Trophoblast cell (in vitro differentiated cells and primary cell): Measurements from ENCODE around the gene MT4.
A peak's percentile ranks its signal among the peaks of the same experiment; 100 is the strongest.

ENCODE experiments used
- DNase-seq, 2 donors: peaks; one replicate each; pipeline ENCODE4 v3.0.0-alpha.2; 2016
- H2AFZ ChIP-seq: 2 replicates; pipeline ENCODE4 v1.6.1; 2013; ENCODE audit warnings: low read length, moderate library complexity, mild to moderate bottlenecking; ENCODE audit not compliant: insufficient read depth, poor library complexity
- H2AK5ac ChIP-seq: 2 replicates; pipeline ENCODE4 v1.6.1; 2013; ENCODE audit warnings: mild to moderate bottlenecking, low read length
- H2BK120ac ChIP-seq: 2 replicates; pipeline ENCODE4 v1.6.1; 2013; ENCODE audit warnings: low read length, mild to moderate bottlenecking, moderate library complexity; ENCODE audit not compliant: insufficient read depth, poor library complexity
- H2BK12ac ChIP-seq: 2 replicates; pipeline ENCODE4 v1.6.1; 2013; ENCODE audit warnings: mild to moderate bottlenecking, low read length, moderate library complexity
- H2BK5ac ChIP-seq: 2 replicates; pipeline ENCODE4 v1.6.1; 2013; ENCODE audit warnings: low read length, low read depth, moderate library complexity, mild to moderate bottlenecking; ENCODE audit not compliant: poor library complexity
- H3K14ac ChIP-seq: 2 replicates; pipeline ENCODE4 v1.6.1; 2013; ENCODE audit warnings: mild to moderate bottlenecking, low read length
- H3K18ac ChIP-seq: 2 replicates; pipeline ENCODE4 v1.6.1; 2013; ENCODE audit warnings: mild to moderate bottlenecking, low read length
- H3K23ac ChIP-seq: 2 replicates; pipeline ENCODE4 v1.6.1; 2013; ENCODE audit warnings: low read length
- H3K27ac ChIP-seq: 2 replicates; pipeline ENCODE4 v1.5.1; 2013; ENCODE audit warnings: low read depth, mild to moderate bottlenecking, inconsistent platforms, low read length, moderate library complexity
- H3K27me3 ChIP-seq: 2 replicates; pipeline ENCODE4 v1.6.1; 2013; ENCODE audit warnings: inconsistent platforms, mild to moderate bottlenecking, low read length, moderate library complexity; ENCODE audit not compliant: insufficient read depth
- H3K36me3 ChIP-seq, 2 experiments: 1 replicate in 1 of 2; 2 replicates in 1 of 2; pipeline ENCODE4 v1.6.1; 2013; ENCODE audit warnings: low read length in 2 of 2, mild to moderate bottlenecking in 2 of 2, moderate library complexity in 1 of 2; ENCODE audit not compliant: insufficient read depth in 2 of 2, control insufficient read depth in 1 of 2
- H3K4ac ChIP-seq: 2 replicates; pipeline ENCODE4 v1.6.1; 2013; ENCODE audit warnings: low read depth, mild to moderate bottlenecking, low read length, moderate library complexity
- H3K4me1 ChIP-seq, 2 experiments: 1 replicate in 1 of 2; 2 replicates in 1 of 2; pipeline ENCODE4 v1.6.1; 2013; ENCODE audit warnings: low read length in 2 of 2, mild to moderate bottlenecking in 2 of 2, moderate library complexity in 1 of 2; ENCODE audit not compliant: insufficient read depth in 2 of 2, control insufficient read depth in 1 of 2
- H3K4me2 ChIP-seq: 2 replicates; pipeline ENCODE4 v1.6.1; 2013; ENCODE audit warnings: inconsistent platforms, mild to moderate bottlenecking, low read length, moderate library complexity
- H3K4me3 ChIP-seq: 2 replicates; pipeline ENCODE4 v1.5.1; 2013; ENCODE audit warnings: mild to moderate bottlenecking, low read depth, low read length, inconsistent platforms
- H3K79me1 ChIP-seq: one replicate; pipeline ENCODE4 v1.6.1; 2013; ENCODE audit warnings: low read length
- H3K79me2 ChIP-seq: 2 replicates; pipeline ENCODE4 v1.6.1; 2013; ENCODE audit warnings: low read length, mild to moderate bottlenecking; ENCODE audit not compliant: control insufficient read depth, insufficient read depth, poor library complexity
- H3K9ac ChIP-seq: 2 replicates; pipeline ENCODE4 v1.6.1; 2013; ENCODE audit warnings: mild to moderate bottlenecking, low read length
- H3K9me3 ChIP-seq: 2 replicates; pipeline ENCODE4 v1.6.1; 2013; ENCODE audit warnings: low read depth, mild to moderate bottlenecking, control low read depth, inconsistent platforms, low read length; ENCODE audit not compliant: insufficient read depth
- H4K12ac ChIP-seq: 2 replicates; pipeline ENCODE4 v1.6.1; 2013; ENCODE audit warnings: low read depth, mild to moderate bottlenecking, low read length, moderate library complexity
- H4K8ac ChIP-seq: 2 replicates; pipeline ENCODE4 v1.6.1; 2013; ENCODE audit warnings: low read depth, mild to moderate bottlenecking, low read length, moderate library complexity
- H4K91ac ChIP-seq: one replicate; pipeline ENCODE4 v1.6.1; 2013; ENCODE audit warnings: low read depth, mild to moderate bottlenecking, low read length, moderate library complexity
- WGBS: extraction: QIAGEN DNeasy Blood & Tissue Kit; methylation state at CpG from one replicate; pipeline ENCODE4 v1.1.7; 2013; ENCODE audit warnings: missing lambda C conversion rate; ENCODE audit not compliant: insufficient read length, insufficient coverage; ENCODE audit errors: extremely low coverage; 5-methylcytosine and 5-hydroxymethylcytosine counted together

MT4 gene

GRCh38 chr16:56609463-56609921 is 44.6 kb downstream of the MT4 start:
- no peak overlapping the region for H4K8ac ChIP-seq
- no peak overlapping the region for H2AFZ ChIP-seq
- peaks cover 3% of the 10 kb centered on the region for H3K27me3 ChIP-seq
- H3K79me2 ChIP-seq = no peaks in the 10 kb centered on the region
- H3K4me3 ChIP-seq = no peak overlapping the region
- no peak overlapping the region for H2BK12ac ChIP-seq
- H3K4me2 ChIP-seq = peak overlapping the region; percentile 50
- no peak overlapping the region for H2BK5ac ChIP-seq
- peaks cover 11% of the 10 kb centered on the region for H3K79me1 ChIP-seq
- no peak overlapping the region for H3K9ac ChIP-seq
- no peak overlapping the region for H3K4ac ChIP-seq
- no peak overlapping the region for H2BK120ac ChIP-seq
- no peaks in the 10 kb centered on the region for H3K36me3 ChIP-seq
- H3K23ac ChIP-seq = no peak overlapping the region
- no peak overlapping the region for H3K18ac ChIP-seq
- no peak overlapping the region for H3K27ac ChIP-seq
- no peak overlapping the region for H4K12ac ChIP-seq
- H3K4me1 ChIP-seq = peaks cover 27 to 31% of the 10 kb centered on the region in 2 experiments
- no CpG with 5 or more reads among the region's 6 CpGs for WGBS
- no peak overlapping the region for H2AK5ac ChIP-seq
- no peak overlapping the region for H4K91ac ChIP-seq
- DNase-seq = peak; percentile 28 to 58
- H3K9me3 ChIP-seq = no peaks in the 10 kb centered on the region
- no peak overlapping the region for H3K14ac ChIP-seq

GRCh38 chr16:56610017-56610608 is 45.2 kb downstream of the MT4 start:
- Histone ChIP-seq H3K79me1 (peaks cover 11% of the 10 kb centered on the region), H2AK5ac (no peak overlapping the region), H3K9ac (no peak overlapping the region), H3K4me1 (peaks cover 27 to 31% of the 10 kb centered on the region in 2 experiments), H2BK120ac (no peak overlapping the region), H4K8ac (no peak overlapping the region), H3K79me2 (no peaks in the 10 kb centered on the region), H3K27me3 (peaks cover 3% of the 10 kb centered on the region), H3K9me3 (no peaks in the 10 kb centered on the region), H3K36me3 (no peaks in the 10 kb centered on the region), H3K18ac (no peak overlapping the region), H3K14ac (no peak overlapping the region), H3K4me3 (no peak overlapping the region), H3K4me2 (no peak overlapping the region), H2BK5ac (no peak overlapping the region), H3K27ac (no peak overlapping the region), H3K4ac (no peak overlapping the region), H3K23ac (no peak overlapping the region), H2AFZ (peak overlapping the region; percentile 10), H2BK12ac (no peak overlapping the region), H4K12ac (no peak overlapping the region), H4K91ac (no peak overlapping the region)
- peak; percentile 45 to 50 for DNase-seq
- no CpG with 5 or more reads among the region's 10 CpGs for WGBS

GRCh38 chr16:56610609-56611111 is 45.8 kb downstream of the MT4 start:
- no peak overlapping the region for H3K4me3 ChIP-seq
- H3K36me3 ChIP-seq = no peaks in the 10 kb centered on the region
- H3K4me2 ChIP-seq = no peak overlapping the region
- H4K8ac ChIP-seq = no peak overlapping the region
- peaks cover 3% of the 10 kb centered on the region for H3K27me3 ChIP-seq
- H3K4ac ChIP-seq = no peak overlapping the region
- peaks cover 11% of the 10 kb centered on the region for H3K79me1 ChIP-seq
- H3K27ac ChIP-seq = no peak overlapping the region
- H3K79me2 ChIP-seq = no peaks in the 10 kb centered on the region
- WGBS = no CpG with 5 or more reads among the region's 2 CpGs
- no peak overlapping the region for H2AFZ ChIP-seq
- H3K9ac ChIP-seq = no peak overlapping the region
- H4K91ac ChIP-seq = no peak overlapping the region
- no peak for DNase-seq
- H3K4me1 ChIP-seq = peaks cover 27 to 31% of the 10 kb centered on the region in 2 experiments
- H2BK5ac ChIP-seq = no peak overlapping the region
- no peak overlapping the region for H3K14ac ChIP-seq
- no peak overlapping the region for H2AK5ac ChIP-seq
- H4K12ac ChIP-seq = no peak overlapping the region
- H3K18ac ChIP-seq = no peak overlapping the region
- no peak overlapping the region for H3K23ac ChIP-seq
- no peak overlapping the region for H2BK120ac ChIP-seq
- H3K9me3 ChIP-seq = no peaks in the 10 kb centered on the region
- H2BK12ac ChIP-seq = no peak overlapping the region

GRCh38 chr16:56611281-56611833 is 46.5 kb downstream of the MT4 start:
- Histone ChIP-seq H3K4me2 (no peak overlapping the region), H3K36me3 (no peaks in the 10 kb centered on the region), H4K8ac (no peak overlapping the region), H3K4me3 (no peak overlapping the region), H3K79me2 (no peaks in the 10 kb centered on the region), H3K14ac (no peak overlapping the region), H4K12ac (no peak overlapping the region), H2BK12ac (no peak overlapping the region), H3K9me3 (no peaks in the 10 kb centered on the region), H2AFZ (no peak overlapping the region), H3K79me1 (peaks cover 11% of the 10 kb centered on the region), H3K4me1 (peaks cover 27 to 31% of the 10 kb centered on the region in 2 experiments), H3K23ac (peak overlapping the region; percentile 3), H3K18ac (no peak overlapping the region), H4K91ac (no peak overlapping the region), H2BK5ac (no peak overlapping the region), H2BK120ac (no peak overlapping the region), H3K27me3 (peaks cover 6% of the 10 kb centered on the region), H3K9ac (no peak overlapping the region), H2AK5ac (no peak overlapping the region), H3K27ac (no peak overlapping the region), H3K4ac (no peak overlapping the region)
- whole genome bisulfite sequencing = no CpG with 5 or more reads among the region's 2 CpGs
- no peak for DNase-seq
